Measurements from ENCODE around the gene GPX3. TPM values are rescaled to one million over a fixed set of nuclear protein-coding genes. Genes with fewer than 3 reads are reported as not detected.

The GPX3 gene
- total and polyA plus RNA-seq, 2 experiments from 2014 or later: 28.0 to 48.9 TPM

DNA sequence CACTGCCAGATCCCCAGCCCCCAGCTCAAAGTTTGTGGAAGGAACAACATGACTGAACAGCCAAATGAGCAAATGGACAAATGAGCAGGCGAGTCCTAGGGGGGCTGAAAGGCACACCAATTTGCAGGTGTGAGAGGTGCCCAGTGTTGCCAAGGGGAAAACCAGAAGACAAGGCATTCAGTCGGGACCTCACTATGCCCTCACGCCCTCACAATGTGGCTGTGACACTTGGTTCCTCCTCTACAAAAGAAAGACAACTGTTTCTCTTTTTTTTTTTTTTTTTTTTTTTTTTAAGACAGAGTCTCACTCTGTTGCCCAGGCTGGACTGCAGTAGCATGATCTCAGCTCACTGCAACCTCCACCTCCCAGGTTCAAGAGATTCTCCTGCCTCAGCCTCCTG, 32.4 kb downstream of the GPX3 start:
- Mint-ChIP-seq H3K4me3 (no peak overlapping the region), H3K4me1 (peaks cover 3% of the 10 kb centered on the region; the same call in 1 of the 3 replicates), H3K9me3 (no peaks in the 10 kb centered on the region), H3K27me3 (ENCODE audit: insufficient read depth, low read depth, poor library complexity) (peaks cover 4% of the 10 kb centered on the region), H3K27ac (no peak overlapping the region), H3K36me3 (ENCODE audit: low read depth) (no peaks in the 10 kb centered on the region)
- H3K79me2 ChIP-seq (replicated peaks; ENCODE audit: insufficient read depth): no peaks in the 10 kb centered on the region
- no peak overlapping the region for H3K4me2 ChIP-seq
- no peak overlapping the region for H2AFZ ChIP-seq
- TF ChIP-seq CTCF (conservative IDR thresholded peaks at IDR 0.05; ENCODE audit: low read depth in 2 of 2) (no peak), CREB1 (CRISPR knock-in tag; IDR thresholded peaks at IDR 0.05; ENCODE audit: low read depth) (no peak), POLR2AphosphoS5 (IDR thresholded peaks at IDR 0.05; ENCODE audit: low read depth) (no peak), ZNF114 (CRISPR knock-in tag; IDR thresholded peaks at IDR 0.05) (no peak), JUNB (IDR thresholded peaks at IDR 0.05; ENCODE audit: unreplicated experiment) (no peak), STAT1 (IDR thresholded peaks at IDR 0.05; ENCODE audit: unreplicated experiment) (no peak), ZNF462 (CRISPR knock-in tag; IDR thresholded peaks at IDR 0.05) (no peak), EZH2 (IDR thresholded peaks at IDR 0.05; ENCODE audit: low read depth, unreplicated experiment) (no peak), ZNF331 (CRISPR knock-in tag; IDR thresholded peaks at IDR 0.05; ENCODE audit: low read depth) (no peak), REST (IDR thresholded peaks at IDR 0.05; ENCODE audit: unreplicated experiment) (no peak), NANOG (IDR thresholded peaks at IDR 0.05; ENCODE audit: borderline replicate concordance) (no peak), EZH2phosphoT487 (IDR thresholded peaks at IDR 0.05; ENCODE audit: unreplicated experiment) (no peak)
- TF ChIP-seq, protein P1, sequence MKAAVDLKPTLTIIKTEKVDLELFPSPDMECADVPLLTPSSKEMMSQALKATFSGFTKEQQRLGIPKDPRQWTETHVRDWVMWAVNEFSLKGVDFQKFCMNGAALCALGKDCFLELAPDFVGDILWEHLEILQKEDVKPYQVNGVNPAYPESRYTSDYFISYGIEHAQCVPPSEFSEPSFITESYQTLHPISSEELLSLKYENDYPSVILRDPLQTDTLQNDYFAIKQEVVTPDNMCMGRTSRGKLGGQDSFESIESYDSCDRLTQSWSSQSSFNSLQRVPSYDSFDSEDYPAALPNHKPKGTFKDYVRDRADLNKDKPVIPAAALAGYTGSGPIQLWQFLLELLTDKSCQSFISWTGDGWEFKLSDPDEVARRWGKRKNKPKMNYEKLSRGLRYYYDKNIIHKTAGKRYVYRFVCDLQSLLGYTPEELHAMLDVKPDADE (IDR thresholded peaks at IDR 0.05): no peak
- DNase-seq (ENCODE audit: low spot score) (no peak), ATAC-seq (no peak)
- H3F3A ChIP-seq (replicated peaks; ENCODE audit: low read depth): no peaks in the 10 kb centered on the region
- H3K27ac ChIP-seq (ENCODE audit: low read depth): no peak overlapping the region
- no peaks in the 10 kb centered on the region for H3K36me3 ChIP-seq (ENCODE audit: insufficient read depth)
- H3K9me2 ChIP-seq (ENCODE audit: insufficient read depth): no peaks in the 10 kb centered on the region
- no peaks in the 10 kb centered on the region for H3K4me1 ChIP-seq (ENCODE audit: insufficient read depth)
- H3K27me3 ChIP-seq (ENCODE audit: insufficient read depth): no peaks in the 10 kb centered on the region
- no peaks in the 10 kb centered on the region; the same call in none of the 2 replicates for H4K20me1 ChIP-seq (replicated peaks; ENCODE audit: insufficient read depth)
- H3K4me3 ChIP-seq: no peak overlapping the region
